ENCODE data around the gene AIFM2. TPM values are rescaled to one million over a fixed set of nuclear protein-coding genes. Genes with fewer than 3 reads are reported as not detected.

The AIFM2 gene
- total and polyA plus RNA-seq, 2 of the 13 experiments (the other 11 are each of a cell fraction or from before 2014, with no cell fraction given), result 20.3 to 29.5 TPM

- in situ Hi-C loops (cut with HindIII; ENCODE audit: extremely low pct_ligation_motif_present, low pct_unique_long_range_greater_than_20kb) (no loop called here), intact Hi-C loops (cut with micrococcal nuclease; ENCODE audit: unreplicated experiment) (no loop called here)
- no peaks in the 10 kb centered on the region; a peak in 2 of 5 replicates for H3K36me3 ChIP-seq (replicated peaks in 1 of 2; ENCODE audit: control insufficient read depth in 1 of 2, insufficient read depth in 2 of 2, low read length in 2 of 2)
- DNase-seq (ENCODE audit: low spot score), result no peak
- FAIRE-seq, result no peak
- BruUV-seq (replicated peaks), result no TSS peak
- no peaks in the 10 kb centered on the region for H3K9me3 ChIP-seq (ENCODE audit: low read length)
- ChIA-PET CTCF (ENCODE audit: low intra/inter-chr PET ratio, low total read pairs) (no interaction called here), POLR2A (no interaction called here)
- H4K20me1 ChIP-seq (ENCODE audit: insufficient read depth, low read length), result no peaks in the 10 kb centered on the region
- H3K4me1 ChIP-seq (ENCODE audit: insufficient read depth, low read length), result no peaks in the 10 kb centered on the region
- no peak overlapping the region for H3K9ac ChIP-seq (ENCODE audit: insufficient read depth, low read depth, low read length)
- no peak for ATAC-seq
- H3K4me3 ChIP-seq (replicated peaks in 1 of 3; ENCODE audit: insufficient read depth in 1 of 3, low read depth in 2 of 3, low read length in 3 of 3), result no peak overlapping the region
- no peak overlapping the region for H2AFZ ChIP-seq (ENCODE audit: low read length)
- H3K4me2 ChIP-seq (ENCODE audit: low read depth, low read length), result no peak overlapping the region
- H3K79me2 ChIP-seq (ENCODE audit: insufficient read depth, low read length), result peaks cover 4% of the 10 kb centered on the region
- WGBS (ENCODE audit: low lambda C conversion rate), result 86% methylated on average over 3 of the region's 3 CpGs
- no peak for TF ChIP-seq SP5 (CRISPR knock-in tag; IDR thresholded peaks at IDR 0.05; ENCODE audit: borderline replicate concordance, low read depth)
- TF ChIP-seq HNF4G (IDR thresholded peaks at IDR 0.05; ENCODE audit: borderline replicate concordance, low read depth, low read length), result no peak
- no peak for TF ChIP-seq HNF4G (CRISPR knock-in tag; IDR thresholded peaks at IDR 0.05; ENCODE audit: borderline replicate concordance, low read depth)
- no peak for TF ChIP-seq ZNF674 (CRISPR knock-in tag; IDR thresholded peaks at IDR 0.05; ENCODE audit: low read depth)
- TF ChIP-seq ZNF30 (CRISPR knock-in tag; IDR thresholded peaks at IDR 0.05), result no peak
- TF ChIP-seq, protein P1, sequence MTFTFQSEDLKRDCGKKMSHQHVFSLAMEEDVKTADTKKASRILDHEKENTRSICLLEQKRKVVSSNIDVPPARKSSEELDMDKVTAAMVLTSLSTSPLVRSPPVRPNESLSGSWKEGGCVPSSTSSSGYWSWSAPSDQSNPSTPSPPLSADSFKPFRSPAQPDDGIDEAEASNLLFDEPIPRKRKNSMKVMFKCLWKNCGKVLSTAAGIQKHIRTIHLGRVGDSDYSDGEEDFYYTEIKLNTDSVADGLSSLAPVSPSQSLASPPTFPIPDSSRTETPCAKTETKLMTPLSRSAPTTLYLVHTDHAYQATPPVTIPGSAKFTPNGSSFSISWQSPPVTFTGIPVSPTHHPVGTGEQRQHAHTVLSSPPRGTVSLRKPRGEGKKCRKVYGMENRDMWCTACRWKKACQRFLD (CRISPR knock-in tag; IDR thresholded peaks at IDR 0.05; ENCODE audit: borderline replicate concordance), result no peak
- no peak for TF ChIP-seq ZBTB20 (CRISPR knock-in tag; IDR thresholded peaks at IDR 0.05; ENCODE audit: borderline replicate concordance, low read depth)
- no peak for TF ChIP-seq ZNF841 (CRISPR knock-in tag; IDR thresholded peaks at IDR 0.05; ENCODE audit: borderline replicate concordance)
- no peak for TF ChIP-seq ZFP36L1 (CRISPR knock-in tag; IDR thresholded peaks at IDR 0.05)
- no peak for TF ChIP-seq ZNF761 (CRISPR knock-in tag; conservative IDR thresholded peaks at IDR 0.05)
- no peak for TF ChIP-seq MXI1 (IDR thresholded peaks at IDR 0.05; ENCODE audit: borderline replicate concordance, low read depth, low read length)
- TF ChIP-seq ZNF546 (CRISPR knock-in tag; conservative IDR thresholded peaks at IDR 0.05), result no peak
- H3K27me3 ChIP-seq (ENCODE audit: control insufficient read depth in 1 of 2, insufficient read depth in 2 of 2, low read length in 2 of 2), result no peaks in the 10 kb centered on the region
- no peak overlapping the region for H3K27ac ChIP-seq (ENCODE audit: extremely low read length, insufficient read depth, low read length)
These were observed 66.4 kb downstream of the AIFM2 start for GRCh38 chr10:70066190-70066589.

Measured in HepG2 (cell line).